ENCODE measurements around the gene PPL. TPM values are rescaled to one million over a fixed set of nuclear protein-coding genes. Genes with fewer than 3 reads are reported as not detected.

PPL gene
- total RNA-seq, 1 donor from 2014 or later: 4.7 TPM

- no peak overlapping the region for H3K27ac Mint-ChIP-seq (ENCODE audit: unreplicated experiment)
- peaks cover 4% of the 10 kb centered on the region for H3K9me3 Mint-ChIP-seq (ENCODE audit: unreplicated experiment)
- peaks cover 8% of the 10 kb centered on the region for H3K27me3 Mint-ChIP-seq (ENCODE audit: unreplicated experiment)
- peaks cover 6% of the 10 kb centered on the region for H3K4me1 Mint-ChIP-seq (ENCODE audit: low read depth, unreplicated experiment)
- TF ChIP-seq CTCF (IDR thresholded peaks at IDR 0.05; ENCODE audit: partially characterized antibody, unreplicated experiment): no peak
- DNase-seq: no peak
- H3K4me3 Mint-ChIP-seq (ENCODE audit: unreplicated experiment): no peak overlapping the region
- no peaks in the 10 kb centered on the region for H3K36me3 Mint-ChIP-seq (ENCODE audit: unreplicated experiment)
Measured at GRCh38 chr16:4947722-4948503, 11.0 kb upstream of the PPL start.

GRCh38 chr16:4946917-4947316, 10.0 kb upstream of the PPL start:
- Mint-ChIP-seq H3K27ac (ENCODE audit: unreplicated experiment) (no peak overlapping the region), H3K4me1 (ENCODE audit: low read depth, unreplicated experiment) (peaks cover 6% of the 10 kb centered on the region), H3K9me3 (ENCODE audit: unreplicated experiment) (peaks cover 4% of the 10 kb centered on the region), H3K27me3 (ENCODE audit: unreplicated experiment) (peaks cover 8% of the 10 kb centered on the region), H3K36me3 (ENCODE audit: unreplicated experiment) (no peaks in the 10 kb centered on the region), H3K4me3 (ENCODE audit: unreplicated experiment) (no peak overlapping the region)
- TF ChIP-seq CTCF (IDR thresholded peaks at IDR 0.05; ENCODE audit: partially characterized antibody, unreplicated experiment): no peak
- no peak for DNase-seq

- Mint-ChIP-seq H3K36me3 (ENCODE audit: unreplicated experiment) (no peaks in the 10 kb centered on the region), H3K27me3 (ENCODE audit: unreplicated experiment) (peaks cover 9% of the 10 kb centered on the region), H3K27ac (ENCODE audit: unreplicated experiment) (no peak overlapping the region), H3K9me3 (ENCODE audit: unreplicated experiment) (peaks cover 4% of the 10 kb centered on the region), H3K4me3 (ENCODE audit: unreplicated experiment) (no peak overlapping the region), H3K4me1 (ENCODE audit: low read depth, unreplicated experiment) (peaks cover 9% of the 10 kb centered on the region)
- TF ChIP-seq CTCF (IDR thresholded peaks at IDR 0.05; ENCODE audit: partially characterized antibody, unreplicated experiment): no peak
- DNase-seq: no peak
Measured at GRCh38 chr16:4945560-4946502, 8.9 kb upstream of the PPL start.

- H3K4me3 Mint-ChIP-seq (ENCODE audit: unreplicated experiment): peak overlapping the region; percentile 11
- H3K4me1 Mint-ChIP-seq (ENCODE audit: low read depth, unreplicated experiment): peaks cover 9% of the 10 kb centered on the region
- H3K27me3 Mint-ChIP-seq (ENCODE audit: unreplicated experiment): peaks cover 6% of the 10 kb centered on the region
- no peaks in the 10 kb centered on the region for H3K36me3 Mint-ChIP-seq (ENCODE audit: unreplicated experiment)
- DNase-seq: peak; percentile 44
- no peak overlapping the region for H3K27ac Mint-ChIP-seq (ENCODE audit: unreplicated experiment)
- peaks cover 2% of the 10 kb centered on the region for H3K9me3 Mint-ChIP-seq (ENCODE audit: unreplicated experiment)
- TF ChIP-seq CTCF (IDR thresholded peaks at IDR 0.05; ENCODE audit: partially characterized antibody, unreplicated experiment): no peak
Measured at GRCh38 chr16:4944333-4945281, 7.7 kb upstream of the PPL start.

All from glutamatergic neuron (in vitro differentiated cells).